ENCODE data around the gene COG8.

Gene COG8

DNA sequence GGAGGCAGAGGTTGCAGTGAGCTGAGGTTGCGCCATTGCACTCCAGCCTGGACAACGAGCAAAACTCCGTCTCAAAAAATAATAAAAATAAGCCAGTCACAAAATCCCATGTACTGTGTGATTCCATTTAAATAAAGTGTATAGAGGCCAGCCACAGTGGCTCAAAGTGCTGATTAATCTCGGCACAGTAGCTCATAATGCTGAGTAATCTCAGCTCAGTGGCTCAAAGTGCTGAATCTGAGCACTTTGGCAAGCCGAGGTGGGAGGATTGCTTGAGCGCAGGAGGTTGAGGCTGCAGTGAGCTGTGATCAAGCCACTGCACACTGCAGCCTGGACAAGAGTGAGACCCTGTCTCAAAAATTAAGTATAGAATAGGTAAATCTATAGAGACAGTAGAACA, 7.3 kb upstream of the COG8 start:
- no peak for DNase-seq (ENCODE audit: low read depth)

DNA sequence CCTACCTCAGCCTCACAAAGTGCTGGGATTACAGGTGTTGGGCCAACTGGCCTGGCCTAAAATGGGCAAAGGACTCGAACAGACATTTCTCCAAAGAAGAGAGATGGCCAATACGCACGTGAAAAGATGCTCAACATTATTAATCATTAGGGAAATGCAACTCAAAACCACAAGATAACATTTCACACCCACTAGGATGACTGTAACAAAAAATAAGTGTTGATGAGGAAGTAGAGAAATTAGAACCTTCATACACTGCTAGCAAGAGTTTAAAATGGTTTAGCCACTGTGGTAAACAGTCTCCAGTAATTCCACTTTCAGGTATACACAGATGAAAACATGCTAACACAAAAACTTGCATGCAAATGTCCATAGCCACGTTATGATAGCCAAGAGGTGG, 6.6 kb upstream of the COG8 start:
- DNase-seq (ENCODE audit: low read depth), result no peak

DNA sequence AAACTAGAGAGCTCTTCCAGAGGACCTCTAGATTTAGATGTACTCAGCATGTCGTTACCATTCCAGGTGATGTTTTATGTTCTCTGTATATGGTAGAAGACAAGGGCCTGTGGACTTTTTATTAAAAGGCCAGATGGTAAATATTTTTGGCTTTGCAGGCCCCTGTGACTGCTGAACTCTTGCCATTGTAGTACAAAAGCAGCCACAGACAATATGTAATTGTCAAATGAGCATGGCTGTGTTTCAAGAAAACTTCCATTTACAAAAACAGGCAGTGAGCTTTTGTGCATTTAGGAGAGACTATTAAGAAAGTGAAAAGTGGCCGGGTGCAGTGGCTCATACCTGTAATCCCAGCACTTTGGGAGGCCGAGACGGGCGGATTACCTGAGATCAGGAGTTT, 4.8 kb upstream of the COG8 start:
- DNase-seq (ENCODE audit: low read depth), result no peak

DNA sequence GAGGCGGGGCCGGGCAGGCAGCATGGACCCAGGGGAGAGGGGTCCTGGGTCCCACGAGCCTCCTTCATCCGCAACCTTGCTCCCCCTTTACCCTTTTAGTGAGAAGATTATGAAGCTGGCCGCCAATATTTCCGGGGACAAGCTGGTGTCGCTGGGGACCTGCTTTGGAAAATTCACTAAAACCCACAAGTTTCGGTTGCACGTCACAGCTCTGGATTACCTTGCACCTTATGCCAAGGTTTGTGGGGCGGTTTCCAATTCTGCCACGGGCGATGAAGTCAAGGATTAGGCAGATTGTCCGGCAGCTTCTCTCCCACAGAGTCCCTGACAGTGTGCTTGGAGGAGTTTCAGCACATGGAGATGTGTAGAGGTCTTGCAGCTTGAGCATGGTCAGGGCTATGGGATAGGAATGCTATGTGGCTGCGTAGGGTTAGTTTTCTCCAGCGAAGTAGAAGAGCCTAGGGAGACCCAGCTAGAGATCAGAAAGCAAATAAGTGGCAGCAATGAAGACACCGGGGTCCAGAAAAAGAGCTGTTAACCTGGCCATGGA, 806 bp upstream of the COG8 start:
- no peak for DNase-seq (ENCODE audit: low read depth)

DNA sequence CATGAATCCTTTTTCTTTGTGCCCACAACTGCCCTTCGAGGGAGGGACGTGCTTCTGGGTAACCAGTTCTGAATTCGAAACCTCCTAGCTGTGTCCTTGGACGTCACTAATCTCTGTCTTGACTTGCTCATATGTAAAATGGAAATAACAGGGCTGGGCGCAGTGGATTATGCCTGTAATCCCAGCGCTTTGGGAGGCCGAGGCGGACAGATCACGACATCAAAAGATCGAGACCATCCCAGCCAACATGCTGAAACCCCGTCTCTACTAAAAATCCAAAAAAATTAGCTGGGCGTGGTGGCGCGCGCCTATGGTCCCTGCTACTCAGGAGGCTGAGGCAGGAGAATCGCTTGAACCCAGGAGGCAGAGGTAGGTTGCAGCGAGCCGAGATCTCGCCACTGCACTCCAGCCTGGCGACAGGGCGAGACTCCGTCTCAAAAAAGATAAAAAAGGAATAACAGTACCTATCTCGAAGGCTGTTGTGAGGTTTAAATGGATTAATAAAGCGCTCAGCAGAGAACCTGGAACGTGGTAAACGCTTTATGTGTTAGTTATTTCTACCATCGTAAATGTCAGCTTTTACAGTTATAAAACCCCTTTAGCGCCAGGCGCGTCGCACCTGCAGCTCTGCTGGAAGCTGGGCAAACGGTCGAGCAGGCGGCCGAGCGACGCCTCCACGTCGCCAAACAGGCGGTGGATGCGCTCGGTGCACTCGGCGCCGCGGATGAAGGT, 641 bp downstream of the COG8 start:
- no peak for DNase-seq (ENCODE audit: low read depth)

DNA sequence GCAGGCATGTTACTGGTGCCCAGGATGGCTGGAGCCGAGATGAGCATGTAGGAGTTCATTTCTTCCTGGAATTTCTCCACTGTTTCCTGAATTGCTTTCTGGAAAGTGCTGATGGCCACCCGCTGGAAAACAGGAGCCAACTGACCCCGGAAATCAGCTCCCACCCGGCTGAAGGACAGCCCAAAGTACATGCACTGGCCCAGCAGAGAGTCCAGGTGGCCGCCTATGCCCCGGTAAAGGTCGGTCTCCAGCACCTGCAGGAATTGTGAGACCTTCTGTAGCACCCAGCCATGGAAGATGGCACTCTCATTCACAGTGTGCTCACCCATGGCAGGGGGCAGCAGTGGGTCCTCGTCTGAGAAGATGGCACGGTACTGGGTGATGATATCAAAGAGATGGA, 4.7 kb downstream of the COG8 start:
- DNase-seq (ENCODE audit: low read depth), result no peak

DNA sequence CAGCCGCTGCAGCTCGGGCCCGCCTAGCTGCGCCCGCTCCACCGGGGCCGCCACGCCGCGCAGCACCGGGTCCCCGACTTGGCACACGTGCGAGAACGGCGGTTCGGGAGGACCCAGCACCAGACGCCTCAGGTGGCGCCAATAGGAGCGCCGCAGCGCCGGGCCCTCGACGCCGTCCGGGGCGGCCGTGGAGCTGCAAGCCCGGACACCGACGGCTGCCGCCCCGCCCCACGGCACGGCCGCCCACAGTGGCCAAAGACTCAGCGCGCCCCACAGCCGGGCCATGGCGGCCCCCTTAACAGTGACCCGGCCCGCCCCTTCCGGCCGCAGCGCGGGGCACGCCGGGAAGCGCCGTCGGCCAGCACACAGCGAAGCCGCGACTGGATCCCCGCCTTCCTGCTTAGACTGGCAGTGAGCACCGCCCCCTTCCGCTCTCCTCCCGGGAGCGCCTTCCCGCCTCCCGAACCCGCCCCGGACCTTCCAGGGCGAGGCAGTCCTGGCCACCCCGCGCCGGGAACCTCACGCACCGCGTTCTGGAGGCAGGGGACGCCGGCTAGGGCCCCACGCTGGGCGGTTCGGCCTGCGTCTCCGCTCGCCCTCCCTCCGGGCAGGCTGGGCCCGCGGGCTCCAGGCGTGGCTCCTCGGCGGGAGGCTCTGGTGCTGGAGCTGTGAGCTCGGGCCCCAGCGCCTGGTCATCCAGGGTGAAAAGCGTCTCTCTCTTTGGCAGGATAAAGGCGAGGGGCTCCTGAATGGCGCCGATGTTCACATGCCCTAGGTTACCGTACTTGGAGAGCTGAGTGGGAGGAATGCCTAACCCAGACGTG, 8.9 kb downstream of the COG8 start, which contains the start of gene PDF:
TSS of gene PDF (minus strand) at position 303 of the 824 bp plus-strand sequence. CDS start at position 285, 18 bp downstream.
- peak; percentile 63 for DNase-seq (ENCODE audit: low read depth)

DNA sequence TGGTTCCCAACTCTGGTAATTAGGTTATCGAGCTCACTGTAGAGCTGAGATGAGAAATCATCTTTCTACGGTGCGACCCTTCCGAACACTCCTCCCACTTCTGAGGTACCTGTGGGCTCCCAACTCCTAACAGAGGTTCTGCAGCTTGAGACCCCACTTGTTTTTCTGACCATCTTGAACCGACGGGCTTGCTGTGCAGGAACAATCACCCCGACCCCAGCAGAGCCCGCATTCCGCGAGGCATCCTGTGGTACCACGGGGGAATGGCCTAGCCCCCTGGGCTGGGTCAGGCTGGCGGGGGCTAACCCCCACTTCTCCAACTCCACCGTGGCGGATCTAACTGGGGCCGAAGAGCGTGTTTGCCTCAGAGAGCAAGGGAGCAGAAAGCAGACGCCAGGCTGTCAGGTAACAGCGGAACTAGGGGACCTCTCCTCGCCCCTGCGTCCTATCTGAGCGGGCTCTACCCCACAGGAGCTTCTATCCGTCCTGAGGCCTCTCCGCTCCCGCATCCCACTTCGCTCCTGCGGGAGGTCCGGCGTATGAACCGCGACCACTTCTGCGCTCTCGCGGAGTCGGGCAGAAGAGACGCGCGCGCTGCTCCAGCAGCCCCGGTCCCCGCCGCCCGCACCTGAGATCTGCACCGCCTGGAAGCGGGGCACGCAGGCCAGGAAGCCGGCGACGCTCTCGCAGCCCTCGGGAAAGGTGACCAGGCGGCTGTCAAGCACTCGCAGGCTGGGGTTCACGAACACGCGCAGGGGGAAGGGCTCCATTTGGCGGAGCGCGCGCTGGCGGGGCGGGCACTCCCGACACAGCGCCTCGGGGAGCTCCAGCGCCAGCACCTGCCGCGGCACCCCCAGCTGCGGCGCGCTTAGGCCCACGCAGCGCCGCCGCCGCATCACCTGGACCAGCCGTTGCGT, 9.7 kb downstream of the COG8 start:
- DNase-seq (ENCODE audit: low read depth), result no peak

DNA sequence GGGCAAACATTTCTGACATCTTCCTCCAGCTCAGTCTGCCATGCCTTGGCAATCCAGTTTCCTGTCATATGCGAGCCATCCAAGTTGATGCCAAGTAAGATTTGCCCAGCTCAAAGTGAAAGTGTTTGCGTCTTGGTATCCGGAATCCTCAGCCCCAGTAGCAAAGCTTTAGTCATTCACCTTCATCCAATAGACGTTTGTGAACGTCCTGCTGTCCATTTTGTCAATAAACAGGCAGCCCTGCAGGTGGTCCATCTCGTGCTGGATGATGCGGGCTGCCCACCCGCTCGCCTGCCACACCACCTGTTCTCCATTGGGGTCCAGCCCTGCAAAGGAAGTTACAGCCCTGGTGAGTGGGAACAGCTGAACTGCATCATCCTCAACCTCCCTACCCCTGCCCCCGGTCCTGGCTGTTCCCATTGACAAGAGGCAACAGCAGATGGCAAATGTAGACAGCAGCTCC, 10.5 kb downstream of the COG8 start:
- DNase-seq (ENCODE audit: low read depth), result no peak

DNA sequence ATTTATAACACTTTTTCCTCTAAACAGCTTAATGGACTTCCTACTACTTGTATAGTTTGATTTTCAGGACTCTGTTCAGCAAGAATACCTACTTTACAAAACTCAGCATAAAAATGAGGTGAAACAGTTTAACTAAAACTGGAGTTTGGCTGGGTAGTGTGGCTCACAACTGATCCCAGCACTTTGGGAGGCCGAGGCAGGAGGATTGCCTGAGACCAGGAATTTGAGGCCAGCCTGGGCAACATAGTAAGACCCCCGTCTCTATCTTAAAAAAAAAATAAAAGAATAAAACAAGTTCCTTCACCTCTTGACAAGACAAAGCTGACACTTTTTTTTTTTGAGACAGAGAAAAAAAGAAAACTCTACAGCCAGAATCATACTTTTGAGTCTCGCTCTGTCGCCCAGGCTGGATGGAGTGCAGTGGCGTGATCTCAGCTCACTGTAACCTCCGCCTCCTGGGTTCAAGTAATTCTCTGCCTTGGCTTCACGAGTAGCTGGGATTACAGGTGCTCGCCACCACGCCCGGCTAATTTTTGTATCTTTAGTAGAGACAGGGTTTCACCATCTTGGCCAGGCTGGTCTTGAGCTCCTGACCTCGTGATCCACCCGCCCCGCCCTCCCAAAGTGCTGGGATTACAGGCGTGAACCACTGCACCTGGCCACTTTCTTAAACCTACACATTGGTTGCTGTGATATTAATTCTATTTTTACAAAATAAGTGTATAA, 11.6 kb downstream of the COG8 start:
- DNase-seq (ENCODE audit: low read depth), result no peak

DNA sequence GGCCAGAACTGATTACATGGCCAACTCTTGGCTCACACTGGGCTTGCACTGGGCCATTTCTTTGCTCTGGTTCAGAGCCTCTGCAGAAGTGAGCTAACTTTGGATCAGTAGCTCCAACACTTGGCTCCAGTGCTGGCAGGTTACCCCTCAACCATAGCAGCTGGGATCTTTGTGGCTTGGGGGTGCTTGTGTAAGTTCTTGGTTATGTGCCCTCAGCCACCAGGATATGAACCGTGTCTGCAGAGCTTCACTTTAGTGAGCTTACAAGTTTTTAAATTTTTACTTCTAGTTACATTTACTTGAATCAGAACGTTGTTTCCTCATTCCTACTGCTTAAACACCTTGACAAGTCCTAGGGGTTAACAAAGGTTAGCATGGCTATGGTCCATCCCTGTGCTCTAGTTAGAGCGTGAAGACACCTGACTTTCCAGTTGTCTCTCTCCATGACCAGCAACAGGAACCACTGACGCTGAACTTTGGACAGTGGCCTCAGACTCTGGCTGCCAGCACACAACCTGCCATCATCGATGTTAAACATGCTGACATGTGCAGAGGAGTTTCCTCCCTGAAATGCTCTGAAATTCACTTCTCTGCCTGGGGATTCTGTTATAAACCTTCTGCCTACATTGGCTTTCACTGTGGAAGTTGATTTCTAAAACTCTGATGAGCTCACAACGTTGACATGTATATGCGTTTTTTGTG, 13.0 kb downstream of the COG8 start:
- DNase-seq (ENCODE audit: low read depth), result no peak

DNA sequence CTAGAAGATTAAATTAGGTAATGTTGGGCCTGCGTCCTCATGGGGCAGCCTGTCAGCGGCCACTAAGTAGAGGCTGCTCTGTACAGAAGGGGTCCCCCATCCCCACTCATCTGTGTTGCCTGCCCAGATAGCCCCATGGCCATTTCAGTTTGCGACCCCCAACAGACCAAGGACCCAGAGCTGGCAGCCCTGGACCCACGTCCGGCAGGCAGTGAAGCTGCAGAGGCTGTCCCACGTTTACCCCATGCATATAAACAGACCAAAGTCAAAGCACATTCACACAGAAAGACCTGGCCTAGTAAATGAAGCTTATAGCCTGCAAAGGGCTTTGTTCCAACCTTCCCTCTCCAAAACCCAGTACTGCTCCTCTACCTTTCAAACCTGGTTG, 13.6 kb downstream of the COG8 start:
- no peak for DNase-seq (ENCODE audit: low read depth)

DNA sequence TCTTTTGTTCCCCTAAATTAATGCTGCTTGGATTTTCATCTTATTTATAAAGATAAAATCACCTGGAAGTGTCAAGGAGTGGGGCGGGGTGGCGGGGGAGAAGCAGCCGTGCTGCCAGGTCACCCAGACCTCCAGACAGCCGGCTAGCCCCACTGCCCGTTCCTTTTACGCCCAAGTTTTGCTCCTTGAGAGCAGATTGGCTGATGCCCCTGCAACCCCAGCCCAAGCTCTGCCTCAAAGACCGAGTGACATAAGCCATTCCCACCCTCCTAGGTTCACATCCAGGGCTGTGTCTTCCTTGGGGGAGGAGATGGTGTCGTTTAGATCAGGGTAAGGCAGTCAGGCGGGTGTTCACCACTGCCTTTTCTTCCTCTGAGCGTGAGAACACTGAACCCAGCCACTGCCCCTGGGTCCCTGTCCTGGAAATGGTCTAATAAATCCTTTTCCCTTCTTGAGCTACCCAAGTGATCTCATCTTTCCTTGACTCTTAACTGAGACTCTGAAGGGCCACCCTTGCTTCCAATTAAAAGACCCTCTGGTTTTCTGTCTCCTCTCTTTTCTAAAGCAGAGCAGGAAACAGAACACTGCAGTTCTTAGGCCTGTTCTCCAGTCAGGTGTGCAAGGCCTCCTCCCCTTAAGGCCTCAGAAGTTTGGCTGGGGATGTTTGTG, 14.6 kb downstream of the COG8 start:
- no peak for DNase-seq (ENCODE audit: low read depth)

DNA sequence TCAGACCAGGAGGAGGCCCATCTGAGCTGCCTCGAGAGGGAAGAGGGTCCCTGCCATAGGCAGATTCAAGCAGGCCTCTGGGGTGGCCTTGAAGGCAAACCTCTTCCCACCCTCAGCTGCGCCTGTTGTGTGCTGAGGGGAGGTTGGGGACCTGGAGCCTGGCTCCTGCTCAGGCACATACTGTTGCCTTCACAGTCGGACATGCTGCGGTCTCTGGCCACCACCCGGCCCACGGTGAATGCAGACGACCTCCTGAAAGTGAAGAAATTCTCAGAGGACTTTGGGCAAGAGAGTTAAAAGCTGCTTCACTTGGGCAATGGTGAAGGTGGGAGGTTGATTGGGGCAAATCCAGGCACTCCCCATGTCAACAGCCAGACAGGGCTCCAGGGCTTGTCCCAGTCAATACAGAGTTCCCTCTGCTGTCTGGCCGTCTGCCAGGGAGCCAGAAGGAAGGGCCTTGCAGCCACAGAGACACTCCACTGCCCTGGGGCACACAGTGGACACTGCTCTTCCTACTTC, 15.3 kb downstream of the COG8 start:
- no peak for DNase-seq (ENCODE audit: low read depth)

DNA sequence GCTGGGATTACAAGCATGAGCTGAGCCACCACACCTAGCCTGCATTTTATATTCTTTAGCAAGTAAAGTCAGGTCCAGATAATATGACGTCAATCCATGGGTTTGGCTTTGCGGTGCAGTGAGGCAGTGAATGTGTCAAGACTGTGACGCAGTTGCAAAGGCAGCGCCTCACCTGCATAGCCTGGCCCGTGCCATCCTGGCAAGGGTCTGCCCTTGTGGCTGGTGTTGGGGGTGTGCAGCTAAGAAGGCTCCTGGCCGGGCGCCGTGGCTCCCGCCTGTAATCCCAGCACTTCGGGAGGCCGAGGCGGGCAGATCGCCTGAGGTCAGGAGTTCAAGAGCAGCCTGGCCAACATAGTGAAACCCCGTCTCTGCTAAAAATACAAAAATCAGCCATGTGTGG, 15.9 kb downstream of the COG8 start:
- no peak for DNase-seq (ENCODE audit: low read depth)

DNA sequence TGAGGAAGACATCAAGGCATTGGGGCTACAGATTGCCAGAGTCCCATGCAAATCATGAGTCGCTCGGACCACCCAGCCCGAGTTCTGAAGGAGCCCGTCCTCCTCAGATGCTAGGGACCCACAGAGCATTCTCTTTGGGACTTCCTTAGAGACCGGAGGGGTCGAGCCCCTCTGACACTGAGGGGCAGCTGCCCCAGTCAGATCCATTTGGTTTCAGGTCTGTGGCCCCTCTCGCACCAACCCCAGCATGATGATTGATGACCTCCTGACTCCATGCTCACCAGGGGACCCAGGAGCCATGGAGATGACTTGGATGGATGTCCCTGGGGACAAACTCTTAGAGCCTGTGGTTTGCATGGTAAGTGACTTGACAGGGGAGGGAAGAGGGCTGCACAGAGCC, 17.0 kb downstream of the COG8 start:
- DNase-seq (ENCODE audit: low read depth), result no peak

DNA sequence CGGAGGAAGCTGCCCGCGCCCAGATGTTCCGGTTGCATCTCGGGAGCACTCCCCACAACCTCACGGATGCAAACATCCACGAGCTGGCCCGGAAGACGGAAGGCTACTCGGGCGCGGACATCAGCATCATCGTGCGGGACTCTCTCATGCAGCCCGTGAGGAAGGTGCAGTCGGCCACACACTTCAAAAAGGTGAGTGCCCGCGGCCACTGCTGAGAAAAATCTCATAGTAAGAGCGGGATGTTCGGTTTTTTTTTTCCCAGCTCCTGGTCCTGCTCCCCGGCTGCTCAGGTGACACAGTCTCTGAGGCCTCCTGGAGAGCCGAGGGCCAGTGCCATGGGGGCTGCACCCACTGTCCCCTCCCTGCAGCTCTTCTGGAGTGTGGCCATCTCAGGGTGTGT, 18.3 kb downstream of the COG8 start:
- no peak for DNase-seq (ENCODE audit: low read depth)

DNA sequence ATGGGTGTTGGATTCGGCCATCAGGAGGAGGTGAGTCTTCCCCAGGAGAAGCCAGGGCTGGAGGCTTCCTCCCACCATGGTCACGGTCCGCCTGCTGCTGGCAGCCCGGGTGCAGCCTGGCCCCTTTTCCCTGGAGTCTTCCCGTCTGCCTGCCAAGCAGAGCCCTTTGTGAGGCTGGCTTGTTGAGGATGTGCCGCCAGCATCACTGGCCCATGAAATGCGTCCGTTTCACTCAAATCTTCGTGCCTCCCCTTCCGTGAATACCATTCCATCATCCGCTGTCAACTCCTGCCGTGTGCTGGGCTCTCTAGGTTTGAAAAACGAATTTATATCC, 18.7 kb downstream of the COG8 start:
- no peak for DNase-seq (ENCODE audit: low read depth)

DNA sequence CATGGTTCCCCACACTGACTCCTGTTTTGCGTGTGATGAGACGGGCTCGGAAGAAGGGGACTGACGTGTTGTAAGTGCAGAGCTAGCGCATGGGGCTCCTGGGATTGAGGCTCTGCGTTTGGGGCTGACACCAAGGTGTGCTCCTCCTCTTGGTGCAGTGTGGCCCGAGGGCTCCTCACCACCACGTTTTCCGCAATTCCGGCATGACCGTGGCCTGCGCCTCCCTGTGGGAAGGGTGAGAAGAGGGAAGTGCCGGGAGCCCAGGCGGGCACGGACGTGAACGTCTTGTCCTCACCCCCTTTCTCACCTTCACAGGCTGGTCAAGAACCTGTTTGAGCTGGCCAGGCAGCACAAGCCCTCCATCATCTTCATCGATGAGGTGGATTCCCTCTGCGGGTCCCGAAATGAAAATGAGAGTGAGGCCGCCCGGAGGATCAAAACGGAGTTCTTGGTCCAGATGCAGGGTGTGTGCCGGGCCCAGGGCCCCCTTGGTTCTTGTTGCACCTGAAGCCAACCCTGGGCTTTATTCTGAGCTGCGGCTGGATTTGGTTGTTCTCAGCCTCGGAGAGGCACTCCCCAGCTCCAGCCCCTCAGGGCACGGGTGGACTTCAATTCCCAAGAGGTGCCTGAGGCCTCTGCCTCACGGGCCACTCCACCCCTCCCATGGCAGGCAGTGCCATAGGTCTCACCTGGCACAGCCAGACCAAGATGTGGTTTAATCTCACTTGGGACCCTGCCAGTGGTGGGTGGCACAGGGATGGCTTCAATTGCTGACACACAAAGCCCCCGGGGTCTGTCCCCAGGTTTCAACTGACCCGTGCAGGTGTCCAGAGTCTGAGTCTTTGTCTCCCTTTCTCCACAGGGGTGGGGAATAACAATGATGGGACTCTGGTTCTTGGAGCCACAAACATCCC, 19.3 kb downstream of the COG8 start:
- no peak for DNase-seq (ENCODE audit: low read depth)
